Activated naive CD4-positive, alpha-beta T cell treated with anti-CD3 and anti-CD28 coated beads, Interleukin-2, amount 10 ng/mL, durations not matched to agents 7 days and 5 days (primary cell): Measurements from ENCODE around the gene FGFRL1.
"Not testable (repeated sequence)": the region's sequence is repeated elsewhere in the genome, so short reads cannot be mapped to it uniquely, and the experiment has no call there.

Source experiments
- CTCF ChIA-PET: fragments of 350-600 bp; sonication (Branson Sonifier 250); formaldehyde crosslinking; loops from one replicate; lab custom pipeline; 2021; ENCODE audit warnings: antibody characterized with exemption; lab: Charles Lee
- DNase-seq: peaks from one replicate; pipeline ENCODE4 v3.0.0-alpha.2; 2020
- H3K27ac Mint-ChIP-seq: one replicate; pipeline ENCODE4 v1.8.0; 2021; ENCODE audit warnings: mild to moderate bottlenecking, moderate library complexity, mixed read lengths
- H3K27me3 Mint-ChIP-seq: one replicate; pipeline ENCODE4 v1.8.0; 2021; ENCODE audit warnings: mild to moderate bottlenecking, mixed read lengths
- H3K36me3 Mint-ChIP-seq: one replicate; pipeline ENCODE4 v1.8.0; 2021; ENCODE audit warnings: mixed read lengths
- H3K4me1 Mint-ChIP-seq: one replicate; pipeline ENCODE4 v1.8.0; 2021; ENCODE audit warnings: mixed read lengths
- H3K4me3 Mint-ChIP-seq: one replicate; pipeline ENCODE4 v1.8.0; 2021; ENCODE audit warnings: mild to moderate bottlenecking, moderate library complexity, mixed read lengths
- H3K9me3 Mint-ChIP-seq: one replicate; pipeline ENCODE4 v1.8.0; 2021; ENCODE audit warnings: mixed read lengths

Gene FGFRL1

DNA sequence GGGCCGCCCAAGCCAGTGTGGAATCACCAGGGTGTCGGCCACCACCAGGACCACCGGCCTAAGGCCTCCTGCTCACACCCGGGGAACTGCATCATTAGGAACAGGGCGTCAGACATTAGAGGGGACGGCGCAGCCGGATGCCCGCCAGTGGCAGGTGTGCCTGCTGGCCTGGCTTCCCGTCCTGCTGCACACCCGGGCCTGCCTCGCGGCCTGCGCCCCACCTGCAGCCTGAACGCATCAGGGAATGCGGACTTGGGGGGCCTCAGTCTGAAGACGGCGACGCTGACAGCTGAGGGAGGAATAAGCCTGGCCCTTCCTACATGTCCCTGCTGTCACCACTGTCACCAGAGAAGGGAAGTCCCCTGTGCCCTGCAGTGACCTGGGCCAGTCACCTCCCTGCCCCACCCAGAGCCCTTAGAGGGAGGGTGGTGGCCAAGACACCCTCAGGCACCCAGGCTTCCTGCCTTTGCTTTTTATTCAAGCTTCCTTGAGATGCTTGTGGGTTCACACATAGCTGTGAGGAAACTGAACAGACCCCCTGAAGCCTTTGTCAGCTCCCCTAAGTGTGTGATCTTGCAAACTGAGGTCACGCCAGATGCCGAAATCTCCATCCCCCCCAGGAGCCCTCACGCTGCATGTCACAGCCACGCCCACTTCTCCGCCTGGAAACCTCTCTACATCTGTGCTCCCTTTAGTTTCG is 41.2 kb upstream of the FGFRL1 start:
- no peaks in the 10 kb centered on the region for H3K36me3 Mint-ChIP-seq
- no peak overlapping the region for H3K4me3 Mint-ChIP-seq
- peaks cover 11% of the 10 kb centered on the region for H3K4me1 Mint-ChIP-seq
- DNase-seq: no peak
- H3K27me3 Mint-ChIP-seq: peaks cover 6% of the 10 kb centered on the region
- CTCF ChIA-PET: no interaction called here
- no peaks in the 10 kb centered on the region for H3K9me3 Mint-ChIP-seq
- H3K27ac Mint-ChIP-seq: no peak overlapping the region

DNA sequence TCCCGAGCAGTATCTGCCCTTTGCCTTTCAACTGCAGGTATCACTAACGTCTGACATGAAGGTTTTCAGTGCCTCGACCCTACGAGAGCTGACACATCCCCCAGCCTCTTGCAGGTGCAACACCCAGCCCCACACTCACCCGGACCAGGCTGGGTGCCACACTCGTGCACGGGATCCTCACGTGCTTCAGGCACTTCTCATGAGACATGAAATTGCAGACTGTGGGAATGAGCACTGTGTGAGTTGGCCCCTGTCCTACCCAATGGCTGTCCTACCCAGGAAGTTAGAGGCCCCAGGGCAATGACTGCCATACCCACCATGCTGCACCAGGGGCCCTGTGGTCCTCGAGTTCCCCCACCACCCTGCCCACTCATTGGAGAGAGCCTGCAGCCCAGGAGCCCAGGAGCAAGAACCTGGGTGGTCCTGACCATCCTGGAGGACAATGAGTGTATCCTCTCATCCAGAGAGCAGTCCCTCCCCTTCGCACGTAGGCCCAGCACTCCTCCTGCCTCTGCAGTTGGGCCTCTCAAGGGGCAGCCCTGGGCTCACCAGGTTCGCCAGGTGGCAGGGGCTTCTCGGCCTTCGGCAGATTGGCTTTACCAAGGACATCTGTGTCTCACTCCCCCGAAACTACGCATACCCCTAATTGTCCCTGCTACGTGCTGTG is 40.4 kb upstream of the FGFRL1 start:
- no peak overlapping the region for H3K27ac Mint-ChIP-seq
- peaks cover 6% of the 10 kb centered on the region for H3K27me3 Mint-ChIP-seq
- peak overlapping the region; percentile 10 for H3K4me3 Mint-ChIP-seq
- CTCF ChIA-PET: no interaction called here
- H3K4me1 Mint-ChIP-seq: peaks cover 11% of the 10 kb centered on the region
- H3K9me3 Mint-ChIP-seq: no peaks in the 10 kb centered on the region
- DNase-seq: no peak
- H3K36me3 Mint-ChIP-seq: no peaks in the 10 kb centered on the region

DNA sequence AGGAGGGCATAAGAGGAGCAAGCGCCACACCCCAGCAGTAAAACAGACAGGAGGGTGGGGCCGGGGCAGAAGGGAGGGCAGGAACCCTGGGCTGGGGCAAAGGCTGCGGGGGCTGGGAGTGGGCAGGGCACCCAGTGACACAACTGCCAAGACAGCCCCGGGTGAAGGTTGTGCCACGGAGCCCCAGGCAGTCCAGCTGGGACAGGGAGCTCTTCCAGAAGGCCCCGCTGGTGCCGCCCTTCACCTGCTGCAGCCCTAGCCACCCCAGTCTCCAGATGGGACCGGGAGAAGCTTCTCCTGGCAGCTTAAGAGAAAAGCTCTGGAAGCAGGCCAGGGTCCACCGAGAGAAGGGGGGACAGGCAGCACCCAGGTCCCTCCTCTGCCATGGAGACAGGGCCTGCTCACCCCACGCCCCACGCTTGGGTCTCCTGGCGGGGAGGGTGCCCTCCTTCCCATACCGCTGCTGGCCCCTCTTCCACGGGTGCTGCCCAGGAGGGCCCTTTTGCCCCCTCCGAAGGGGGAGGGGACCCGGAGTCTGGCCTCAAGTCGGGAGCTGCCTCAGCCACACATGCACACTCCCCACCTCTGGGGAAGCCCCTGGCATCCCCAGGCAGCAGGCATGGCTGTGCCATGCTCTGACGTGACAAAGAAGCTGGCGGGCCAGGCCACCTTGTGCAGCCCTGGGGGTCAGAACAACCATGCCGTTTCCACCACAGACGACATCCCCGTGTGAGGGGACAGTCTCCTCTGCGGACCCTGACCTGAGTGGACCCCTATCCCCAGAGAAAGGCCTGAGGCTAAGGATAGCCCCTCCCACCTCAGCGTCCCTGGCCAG is 39.5 kb upstream of the FGFRL1 start:
- Mint-ChIP-seq H3K27me3 (peaks cover 9% of the 10 kb centered on the region), H3K4me3 (peak overlapping the region; percentile 53), H3K4me1 (peaks cover 15% of the 10 kb centered on the region), H3K9me3 (no peaks in the 10 kb centered on the region), H3K27ac (no peak overlapping the region), H3K36me3 (no peaks in the 10 kb centered on the region)
- DNase-seq: no peak
- CTCF ChIA-PET: no interaction called here

GRCh38 chr4:972651-973424 is 38.6 kb upstream of the FGFRL1 start:
- Mint-ChIP-seq H3K4me1 (peaks cover 15% of the 10 kb centered on the region), H3K27ac (no peak overlapping the region), H3K36me3 (no peaks in the 10 kb centered on the region), H3K4me3 (peak overlapping the region; percentile 53), H3K27me3 (peaks cover 10% of the 10 kb centered on the region), H3K9me3 (no peaks in the 10 kb centered on the region)
- DNase-seq: peak; percentile 78
- CTCF ChIA-PET: no interaction called here

- Mint-ChIP-seq H3K4me1 (peaks cover 15% of the 10 kb centered on the region), H3K9me3 (no peaks in the 10 kb centered on the region), H3K36me3 (no peaks in the 10 kb centered on the region), H3K27me3 (peaks cover 10% of the 10 kb centered on the region), H3K27ac (no peak within 1 kb of the TSS), H3K4me3 (peak within 1 kb of the TSS; percentile 53)
- peak; percentile 88 for DNase-seq
- CTCF ChIA-PET: no interaction called here
Observed at GRCh38 chr4:973431-974397, 37.7 kb upstream of the FGFRL1 start, which contains the start of gene DGKQ. TSS of gene DGKQ (minus strand) at chr4:973569. CDS start at chr4:973482, 87 bp downstream.

DNA sequence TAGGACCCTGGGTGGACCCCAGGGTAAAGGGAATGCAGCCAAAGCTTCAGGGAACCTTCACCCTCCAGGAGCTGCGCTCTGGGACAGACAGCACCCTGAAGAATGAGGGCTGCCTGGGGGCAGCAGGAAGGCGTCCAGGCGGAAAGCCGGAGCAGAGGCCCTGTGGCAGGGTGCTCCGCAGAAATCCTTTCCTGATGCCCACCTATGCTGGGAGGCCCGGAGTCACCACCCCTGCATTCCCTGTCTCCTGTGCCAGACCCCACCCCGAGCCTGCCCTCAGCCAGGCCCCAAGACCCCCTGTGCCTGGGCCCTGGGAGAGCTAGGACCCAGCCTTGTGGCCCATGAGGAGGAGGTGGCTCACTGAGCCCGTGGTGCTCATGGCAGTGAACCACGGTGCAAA is 36.8 kb upstream of the FGFRL1 start:
- DNase-seq: no peak
- CTCF ChIA-PET: interaction anchor here (0.9 kb wide), 1 partner anchor 171 kb away, joined by 3 read pairs; no protein-coding TSS in a partner anchor
- peaks cover 15% of the 10 kb centered on the region for H3K4me1 Mint-ChIP-seq
- no peaks in the 10 kb centered on the region for H3K9me3 Mint-ChIP-seq
- H3K27ac Mint-ChIP-seq: no peak overlapping the region
- H3K36me3 Mint-ChIP-seq: no peaks in the 10 kb centered on the region
- peaks cover 10% of the 10 kb centered on the region for H3K27me3 Mint-ChIP-seq
- H3K4me3 Mint-ChIP-seq: no peak overlapping the region

DNA sequence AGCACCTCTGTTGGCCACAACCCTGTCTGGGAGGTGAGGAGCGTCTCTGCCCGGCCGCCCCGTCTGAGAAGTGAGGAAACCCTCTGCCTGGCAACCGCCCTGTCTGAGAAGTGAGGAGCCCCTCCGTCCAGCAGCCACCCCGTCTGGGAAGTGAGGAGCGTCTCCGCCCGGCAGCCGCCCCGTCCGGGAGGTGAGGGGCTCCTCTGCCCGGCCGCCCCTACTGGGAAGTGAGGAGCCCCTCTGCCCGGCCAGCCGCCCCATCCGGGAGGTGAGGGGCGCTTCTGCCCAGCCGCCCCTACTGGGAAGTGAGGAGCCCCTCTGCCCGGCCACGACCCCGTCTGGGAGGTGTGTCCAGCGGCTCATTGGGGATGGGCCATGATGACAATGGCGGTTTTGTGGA is 35.4 kb upstream of the FGFRL1 start:
- H3K4me1 Mint-ChIP-seq, H3K27ac Mint-ChIP-seq, H3K4me3 Mint-ChIP-seq, CTCF ChIA-PET, H3K27me3 Mint-ChIP-seq, H3K36me3 Mint-ChIP-seq, DNase-seq, H3K9me3 Mint-ChIP-seq: not testable (repeated sequence)

- DNase-seq: no peak
- peaks cover 10% of the 10 kb centered on the region for H3K27me3 Mint-ChIP-seq
- peaks cover 4% of the 10 kb centered on the region for H3K4me1 Mint-ChIP-seq
- H3K4me3 Mint-ChIP-seq: no peak overlapping the region
- CTCF ChIA-PET: interaction anchor here (0.6 kb wide), 1 partner anchor 177 kb away, joined by 3 read pairs; no protein-coding TSS in a partner anchor
- H3K27ac Mint-ChIP-seq: no peak overlapping the region
- no peaks in the 10 kb centered on the region for H3K36me3 Mint-ChIP-seq
- H3K9me3 Mint-ChIP-seq: no peaks in the 10 kb centered on the region
Observed at GRCh38 chr4:978957-979701, 32.3 kb upstream of the FGFRL1 start.

DNA sequence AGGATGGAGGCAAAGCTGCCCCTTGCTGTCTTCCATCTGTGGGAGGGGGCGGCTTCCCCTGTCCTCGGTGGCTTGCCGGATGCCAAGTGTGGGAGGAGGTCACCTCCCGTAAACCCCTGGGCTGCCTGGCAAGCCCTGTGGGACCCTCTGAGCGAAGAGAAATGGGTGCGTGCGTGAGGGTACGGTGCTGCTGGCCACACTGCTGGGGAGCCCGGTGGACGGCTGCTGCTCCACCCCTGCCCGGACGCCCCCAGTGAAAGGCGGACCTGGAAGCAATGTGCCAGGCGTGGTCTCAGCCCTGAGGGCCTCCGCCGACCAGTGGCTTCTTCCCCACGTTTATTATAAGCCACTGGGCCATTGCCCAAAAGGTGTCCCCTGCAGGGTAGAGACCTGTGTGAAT is 29.1 kb upstream of the FGFRL1 start:
- Mint-ChIP-seq H3K4me3 (no peak overlapping the region), H3K27ac (no peak overlapping the region), H3K4me1 (peaks cover 21% of the 10 kb centered on the region), H3K9me3 (no peaks in the 10 kb centered on the region), H3K36me3 (no peaks in the 10 kb centered on the region), H3K27me3 (no peaks in the 10 kb centered on the region)
- CTCF ChIA-PET: no interaction called here
- DNase-seq: no peak

- Mint-ChIP-seq H3K9me3 (no peaks in the 10 kb centered on the region), H3K27ac (no peak overlapping the region), H3K4me3 (no peak overlapping the region), H3K27me3 (no peaks in the 10 kb centered on the region), H3K36me3 (no peaks in the 10 kb centered on the region), H3K4me1 (peaks cover 25% of the 10 kb centered on the region)
- CTCF ChIA-PET: no interaction called here
- DNase-seq: no peak
Observed at GRCh38 chr4:982814-983213, 28.6 kb upstream of the FGFRL1 start.

GRCh38 chr4:984336-985054 is 26.9 kb upstream of the FGFRL1 start:
- Mint-ChIP-seq H3K9me3 (no peaks in the 10 kb centered on the region), H3K4me3 (no peak overlapping the region), H3K27ac (no peak overlapping the region), H3K27me3 (no peaks in the 10 kb centered on the region), H3K4me1 (peaks cover 29% of the 10 kb centered on the region), H3K36me3 (no peaks in the 10 kb centered on the region)
- no peak for DNase-seq
- CTCF ChIA-PET: no interaction called here
